ENCODE measurements around the gene SLC30A2.

- TF ChIP-seq REPIN1 (tag by site-specific recombination; IDR thresholded peaks at IDR 0.05; ENCODE audit: low read depth) (no peak), ZBTB8A (tag by site-specific recombination; IDR thresholded peaks at IDR 0.05) (no peak), CTCF (tag by site-specific recombination; IDR thresholded peaks at IDR 0.05) (no peak), PBX3 (CRISPR knock-in tag; IDR thresholded peaks at IDR 0.05) (no peak), ZNF423 (tag by site-specific recombination; IDR thresholded peaks at IDR 0.05) (no peak), ZNF10 (tag by site-specific recombination; IDR thresholded peaks at IDR 0.05) (no peak), REST (tag by site-specific recombination; IDR thresholded peaks at IDR 0.05) (no peak), ELK4 (IDR thresholded peaks at IDR 0.05; ENCODE audit: borderline replicate concordance, low read depth, low read length) (no peak), SCRT1 (tag by site-specific recombination; IDR thresholded peaks at IDR 0.05; ENCODE audit: borderline replicate concordance) (no peak)
These were observed 33.3 kb upstream of the SLC30A2 start for GRCh38 chr1:26079178-26079563.
